ENCODE data around the gene CACNA1H. TPM values are rescaled to one million over a fixed set of nuclear protein-coding genes. Genes with fewer than 3 reads are reported as not detected.

The CACNA1H gene
- total and polyA plus RNA-seq, 2 donors (not counting 3 experiments of a cell fraction or from before 2014, with no cell fraction given) = 0.03 TPM; not detected in 1

- H3K4me1 ChIP-seq (ENCODE audit: control insufficient read depth, extremely low read depth, insufficient read depth, low read length) = no peaks in the 10 kb centered on the region
- H3K79me2 ChIP-seq (ENCODE audit: control insufficient read depth, insufficient read depth, low read length) = no peaks in the 10 kb centered on the region
- POLR2A ChIA-PET = no interaction called here
- H3K9ac ChIP-seq (replicated peaks; ENCODE audit: extremely low read depth, insufficient read depth, low read length) = no peak overlapping the region
- H3K4me3 ChIP-seq (replicated peaks in 1 of 3; ENCODE audit: insufficient read depth in 1 of 3, low read depth in 1 of 3, low read length in 3 of 3) = no peak overlapping the region
- no TSS peak for BruUV-seq (replicated peaks)
- no peaks in the 10 kb centered on the region for H3K27me3 ChIP-seq (ENCODE audit: control insufficient read depth in 2 of 2, insufficient read depth in 2 of 2, low read length in 2 of 2)
- TF ChIP-seq FOS (IDR thresholded peaks at IDR 0.05; ENCODE audit: borderline replicate concordance, insufficient read depth, low read length) (no peak), POLR2AphosphoS5 (IDR thresholded peaks at IDR 0.05; ENCODE audit: insufficient read depth, low read depth, low read length) (no peak), CTCF (IDR thresholded peaks at IDR 0.05; ENCODE audit: extremely low read depth in 1 of 2, insufficient read depth in 1 of 2, low read depth in 1 of 2, low read length in 2 of 2) (no peak), JUN (IDR thresholded peaks at IDR 0.05; ENCODE audit: borderline replicate concordance, insufficient read depth, insufficient read length, low read depth) (no peak), MAX (IDR thresholded peaks at IDR 0.05; ENCODE audit: insufficient read depth, insufficient read length) (no peak), GATA2 (IDR thresholded peaks at IDR 0.05; ENCODE audit: insufficient read depth, insufficient read length, low read depth, low read length) (no peak), EZH2 (IDR thresholded peaks at IDR 0.05; ENCODE audit: borderline replicate concordance, low read depth, low read length, severe bottlenecking) (no peak), POLR2A (IDR thresholded peaks at IDR 0.05; ENCODE audit: low read depth, low read length) (no peak), MYC (IDR thresholded peaks at IDR 0.05; ENCODE audit: low read depth, low read length) (no peak)
- H2AFZ ChIP-seq (ENCODE audit: low read depth, low read length) = no peak overlapping the region
- intact Hi-C loops (cut with micrococcal nuclease) = no loop called here
- DNase-seq (ENCODE audit: low read depth, low spot score) (no peak), FAIRE-seq (no peak)
- CTCF ChIA-PET = no interaction called here
- H3K36me3 ChIP-seq (ENCODE audit: control insufficient read depth in 2 of 2, extremely low read depth in 1 of 2, insufficient read depth in 2 of 2, low read length in 2 of 2) = no peaks in the 10 kb centered on the region
- no peaks in the 10 kb centered on the region for H3K9me1 ChIP-seq (replicated peaks; ENCODE audit: control insufficient read depth, extremely low read depth, insufficient read depth, low read length)
- no peak overlapping the region for H3K27ac ChIP-seq (ENCODE audit: insufficient read depth, low read depth, low read length)
- no peaks in the 10 kb centered on the region for H4K20me1 ChIP-seq (replicated peaks; ENCODE audit: control insufficient read depth, extremely low read depth, insufficient read depth, low read length)
- H3K9me3 ChIP-seq (replicated peaks; ENCODE audit: control insufficient read depth, insufficient read depth, low read length) = no peaks in the 10 kb centered on the region
- dilution Hi-C loops (cut with MboI; ENCODE audit: extremely low pct_ligation_motif_present, low sequenced_read_pairs) = no loop called here
- H3K4me2 ChIP-seq (ENCODE audit: insufficient read depth, low read length) = no peak overlapping the region
Measured at GRCh38 chr16:1206326-1206725, 53.4 kb downstream of the CACNA1H start.

Measured in endothelial cell of umbilical vein (primary cell).